OCI-M2 (cell line): Measurements from ENCODE around the gene INAVA.
"Not testable (repeated sequence)": the region's sequence is repeated elsewhere in the genome, so short reads cannot be mapped to it uniquely, and the experiment has no call there.

Experiments
- DNase-seq: peaks from one replicate; lab custom pipeline; 2025; ENCODE audit not compliant: unreplicated experiment; lab: John Stamatoyannopoulos, UW

Gene INAVA

GRCh38 chr1:200960236-200960947, 65.7 kb downstream of the INAVA start:
- DNase-seq = no peak

- no peak for DNase-seq
Measured at GRCh38 chr1:200960948-200961340, 66.2 kb downstream of the INAVA start.

GRCh38 chr1:200962151-200962550, 67.5 kb downstream of the INAVA start:
- DNase-seq = not testable (repeated sequence)

DNA sequence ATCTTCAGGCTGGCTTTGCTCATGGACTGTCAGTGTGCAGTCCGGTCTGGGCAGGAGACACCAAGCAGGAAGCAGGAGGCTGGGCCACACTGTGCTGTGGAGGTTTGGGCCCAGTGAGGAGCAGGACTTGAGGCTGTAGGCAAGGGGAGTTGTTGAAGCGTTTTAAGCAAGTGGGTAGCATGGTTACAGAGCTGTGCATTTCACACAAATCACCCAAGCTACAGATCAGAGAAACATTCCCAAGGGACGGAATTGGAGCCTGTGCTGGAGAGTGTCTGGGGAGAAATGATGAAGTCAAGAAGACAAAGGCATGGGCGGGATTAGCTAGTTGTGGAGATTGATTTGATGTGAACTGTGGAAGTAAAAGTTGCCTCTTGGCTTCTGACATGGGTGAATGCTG, 67.9 kb downstream of the INAVA start:
- no peak for DNase-seq

GRCh38 chr1:200963076-200963475, 68.4 kb downstream of the INAVA start:
- no peak for DNase-seq

GRCh38 chr1:200963888-200964287, 69.2 kb downstream of the INAVA start:
- DNase-seq = not testable (repeated sequence)
